Motor neuron (in vitro differentiated cells): ENCODE data around the gene CHTF18. TPM values are rescaled to one million over a fixed set of nuclear protein-coding genes. Genes with fewer than 3 reads are reported as not detected.

Experiments
- total RNA-seq, 8 experiments: library from RNA; unstranded; fragments of 300-600 nt; gene quantifications; 2 replicates each; pipeline versions ENCODE4 v1.2.3 to v1.2.4, GENCODE V29; 2022

The CHTF18 gene
- total RNA-seq, 8 experiments from 2014 or later, result 2.5 to 41.5 (median 12.4) TPM

Other genes starting within 250 kb of the CHTF18 start
- under 1 TPM in 5 of 8 experiments, not detected in 3; 0.05 to 0.85 (median 0.24) TPM for gene PRR35, start 228.2 kb upstream of the CHTF18 start, total RNA-seq
- gene NHLRC4, start 221.6 kb upstream of the CHTF18 start, total RNA-seq, result 1 to 10 TPM in 5 of 8 experiments, under 1 TPM in 3; 0.33 to 2.2 (median 1.0) TPM
- 10 to 100 TPM; 17.0 to 56.1 (median 26.0) TPM for gene PIGQ, start 218.7 kb upstream of the CHTF18 start, total RNA-seq
- gene RAB40C, start 198.6 kb upstream of the CHTF18 start, total RNA-seq, result 10 to 100 TPM in 7 of 8 experiments, 1 to 10 TPM in 1; 9.3 to 23.8 (median 17.1) TPM
- gene WFIKKN1, start 157.6 kb upstream of the CHTF18 start, total RNA-seq, result 1 to 10 TPM in 2 of 8 experiments, under 1 TPM in 6; 0.14 to 9.0 (median 0.54) TPM
- gene METTL26, start 152.3 kb upstream of the CHTF18 start, total RNA-seq, result 10 to 100 TPM; 52.5 to 97.9 (median 66.7) TPM
- gene MCRIP2, start 146.8 kb upstream of the CHTF18 start, total RNA-seq, result 10 to 100 TPM; 10.3 to 58.8 (median 31.3) TPM
- gene WDR90, start 139.3 kb upstream of the CHTF18 start, total RNA-seq, result 10 to 100 TPM in 7 of 8 experiments, 1 to 10 TPM in 1; 8.0 to 62.4 (median 16.4) TPM
- gene RHOT2, start 120.5 kb upstream of the CHTF18 start, total RNA-seq, result 100 to 1,000 TPM in 2 of 8 experiments, 10 to 100 TPM in 6; 30.6 to 119 (median 51.7) TPM
- gene RHBDL1, start 112.9 kb upstream of the CHTF18 start, total RNA-seq, result 1 to 10 TPM; 1.0 to 8.5 (median 3.3) TPM
- gene STUB1, start 108.2 kb upstream of the CHTF18 start, total RNA-seq, result 100 to 1,000 TPM in 3 of 8 experiments, 10 to 100 TPM in 5; 39.9 to 144 (median 79.4) TPM
- gene JMJD8, start 104.3 kb upstream of the CHTF18 start, total RNA-seq, result 10 to 100 TPM; 18.1 to 56.4 (median 33.2) TPM
- 10 to 100 TPM in 4 of 8 experiments, 1 to 10 TPM in 4; 6.0 to 18.9 (median 11.5) TPM for gene WDR24, start 98.2 kb upstream of the CHTF18 start, total RNA-seq
- gene FBXL16, start 82.8 kb upstream of the CHTF18 start, total RNA-seq, result 10 to 100 TPM in 3 of 8 experiments, 1 to 10 TPM in 2, under 1 TPM in 3; 0.31 to 13.5 (median 6.3) TPM
- 100 to 1,000 TPM in 2 of 8 experiments, 10 to 100 TPM in 6; 10.1 to 402 (median 34.9) TPM for gene METRN, start 73.5 kb upstream of the CHTF18 start, total RNA-seq
- 10 to 100 TPM; 21.6 to 30.5 (median 24.5) TPM for gene ANTKMT, start 67.5 kb upstream of the CHTF18 start, total RNA-seq
- 10 to 100 TPM in 1 of 8 experiments, 1 to 10 TPM in 7; 2.7 to 26.1 (median 4.6) TPM for gene CCDC78, start 62.2 kb upstream of the CHTF18 start, total RNA-seq
- gene HAGHL, start 61.5 kb upstream of the CHTF18 start, total RNA-seq, result 10 to 100 TPM in 6 of 8 experiments, 1 to 10 TPM in 2; 6.6 to 36.6 (median 14.2) TPM
- 10 to 100 TPM; 15.0 to 30.5 (median 24.9) TPM for gene CIAO3, start 47.6 kb upstream of the CHTF18 start, total RNA-seq
- under 1 TPM in 3 of 8 experiments, not detected in 5; 0.23 to 0.63 (median 0.43) TPM for gene MSLN, start 27.9 kb upstream of the CHTF18 start, total RNA-seq
- 10 to 100 TPM in 7 of 8 experiments, 1 to 10 TPM in 1; 8.7 to 32.7 (median 15.8) TPM for gene RPUSD1, start 239 bp upstream of the CHTF18 start, total RNA-seq
- gene GNG13, start 12.1 kb downstream of the CHTF18 start, total RNA-seq, result 1 to 10 TPM in 2 of 8 experiments, under 1 TPM in 3, not detected in 3; 0.56 to 2.8 (median 0.85) TPM
- 10 to 100 TPM in 3 of 8 experiments, 1 to 10 TPM in 5; 5.1 to 20.0 (median 9.2) TPM for gene LMF1, start 182.4 kb downstream of the CHTF18 start, total RNA-seq
- 10 to 100 TPM in 2 of 8 experiments, 1 to 10 TPM in 3, under 1 TPM in 3; 0.51 to 16.3 (median 4.2) TPM for gene SOX8, start 193.2 kb downstream of the CHTF18 start, total RNA-seq